ENCODE data around the gene RBX1. TPM values are rescaled to one million over a fixed set of nuclear protein-coding genes. Genes with fewer than 3 reads are reported as not detected.
"Not testable (repeated sequence)": the region's sequence is repeated elsewhere in the genome, so short reads cannot be mapped to it uniquely, and the experiment has no call there.

Gene RBX1
- total and polyA plus RNA-seq, 2 donors, result 86.9 to 87.6 TPM

- DNase-seq (ENCODE audit: low read depth in 6 of 9, low spot score in 9 of 9); H3K27me3 ChIP-seq (ENCODE audit: control insufficient read depth in 2 of 2, insufficient read depth in 1 of 2, low read length in 1 of 2); H3K4me3 ChIP-seq (ENCODE audit: low read length in 2 of 2); H3K36me3 ChIP-seq (ENCODE audit: control insufficient read depth in 2 of 2, insufficient read depth in 2 of 2, low read length in 1 of 2); H3K9me3 ChIP-seq (ENCODE audit: control insufficient read depth in 2 of 2, insufficient read depth in 1 of 2, low read length in 1 of 2); H3K27ac ChIP-seq (ENCODE audit: low read depth in 1 of 2, low read length in 1 of 2); H3K4me1 ChIP-seq (ENCODE audit: control insufficient read depth in 2 of 2, insufficient read depth in 2 of 2, low read length in 2 of 2): not testable (repeated sequence)
- 97% methylated on average over 11 of the region's 11 CpGs for WGBS
These were observed 51.2 kb downstream of the RBX1 start for GRCh38 chr22:41002386-41002785.

GRCh38 chr22:41003066-41003465 lies 51.9 kb downstream of the RBX1 start:
- no peak for DNase-seq (ENCODE audit: low read depth in 6 of 9, low spot score in 9 of 9)
- no peaks in the 10 kb centered on the region for H3K9me3 ChIP-seq (ENCODE audit: control insufficient read depth in 2 of 2, insufficient read depth in 1 of 2, low read length in 1 of 2)
- H3K27me3 ChIP-seq (ENCODE audit: control insufficient read depth in 2 of 2, insufficient read depth in 1 of 2, low read length in 1 of 2), result no peaks in the 10 kb centered on the region
- no peaks in the 10 kb centered on the region for H3K36me3 ChIP-seq (ENCODE audit: control insufficient read depth in 2 of 2, insufficient read depth in 2 of 2, low read length in 1 of 2)
- 85% methylated on average over 10 of the region's 10 CpGs for WGBS
- H3K4me1 ChIP-seq (ENCODE audit: control insufficient read depth in 2 of 2, insufficient read depth in 2 of 2, low read length in 2 of 2), result no peaks in the 10 kb centered on the region
- no peak overlapping the region for H3K27ac ChIP-seq (ENCODE audit: low read depth in 1 of 2, low read length in 1 of 2)
- no peak overlapping the region for H3K4me3 ChIP-seq (ENCODE audit: low read length in 2 of 2)

DNA sequence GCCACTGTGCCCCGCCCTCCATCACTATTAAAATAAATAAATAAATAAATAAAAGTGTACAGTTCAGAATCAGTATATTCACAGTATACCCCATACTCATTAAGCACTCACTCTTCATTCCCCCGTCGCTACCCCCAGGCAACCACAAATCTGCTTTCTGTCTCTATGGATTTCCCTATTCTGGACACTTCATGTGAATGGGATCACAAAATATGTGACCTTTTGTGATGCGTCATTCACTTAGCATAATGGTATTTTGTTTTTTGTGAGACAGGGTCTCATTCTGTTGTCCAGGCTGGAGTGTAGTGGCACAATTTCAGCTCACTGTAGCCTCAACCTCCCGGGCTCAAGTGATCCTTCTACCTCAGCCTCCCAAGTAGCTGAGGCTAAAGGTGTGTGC lies 52.8 kb downstream of the RBX1 start:
- Histone ChIP-seq H3K27me3 (ENCODE audit: control insufficient read depth in 2 of 2, insufficient read depth in 1 of 2, low read length in 1 of 2) (no peaks in the 10 kb centered on the region), H3K4me3 (ENCODE audit: low read length in 2 of 2) (no peak overlapping the region), H3K9me3 (ENCODE audit: control insufficient read depth in 2 of 2, insufficient read depth in 1 of 2, low read length in 1 of 2) (no peaks in the 10 kb centered on the region), H3K36me3 (ENCODE audit: control insufficient read depth in 2 of 2, insufficient read depth in 2 of 2, low read length in 1 of 2) (no peaks in the 10 kb centered on the region), H3K27ac (ENCODE audit: low read depth in 1 of 2, low read length in 1 of 2) (no peak overlapping the region), H3K4me1 (ENCODE audit: control insufficient read depth in 2 of 2, insufficient read depth in 2 of 2, low read length in 2 of 2) (no peaks in the 10 kb centered on the region)
- WGBS, result 97% methylated on average over 5 of the region's 5 CpGs
- DNase-seq (ENCODE audit: low read depth in 6 of 9, low spot score in 9 of 9), result no peak

- no peak overlapping the region for H3K4me3 ChIP-seq (ENCODE audit: low read length in 2 of 2)
- no peaks in the 10 kb centered on the region for H3K4me1 ChIP-seq (ENCODE audit: control insufficient read depth in 2 of 2, insufficient read depth in 2 of 2, low read length in 2 of 2)
- H3K9me3 ChIP-seq (ENCODE audit: control insufficient read depth in 2 of 2, insufficient read depth in 1 of 2, low read length in 1 of 2), result no peaks in the 10 kb centered on the region
- no peaks in the 10 kb centered on the region for H3K36me3 ChIP-seq (ENCODE audit: control insufficient read depth in 2 of 2, insufficient read depth in 2 of 2, low read length in 1 of 2)
- WGBS, result 71% methylated on average over 5 of the region's 5 CpGs
- H3K27ac ChIP-seq (ENCODE audit: low read depth in 1 of 2, low read length in 1 of 2), result no peak overlapping the region
- no peak for DNase-seq (ENCODE audit: low read depth in 6 of 9, low spot score in 9 of 9)
- H3K27me3 ChIP-seq (ENCODE audit: control insufficient read depth in 2 of 2, insufficient read depth in 1 of 2, low read length in 1 of 2), result no peaks in the 10 kb centered on the region
These were observed 58.2 kb downstream of the RBX1 start for GRCh38 chr22:41009222-41009948.

GRCh38 chr22:41015003-41015402 lies 63.8 kb downstream of the RBX1 start:
- Histone ChIP-seq H3K27me3 (ENCODE audit: control insufficient read depth in 2 of 2, insufficient read depth in 1 of 2, low read length in 1 of 2) (no peaks in the 10 kb centered on the region), H3K9me3 (ENCODE audit: control insufficient read depth in 2 of 2, insufficient read depth in 1 of 2, low read length in 1 of 2) (no peaks in the 10 kb centered on the region), H3K27ac (ENCODE audit: low read depth in 1 of 2, low read length in 1 of 2) (no peak overlapping the region), H3K36me3 (ENCODE audit: control insufficient read depth in 2 of 2, insufficient read depth in 2 of 2, low read length in 1 of 2) (no peaks in the 10 kb centered on the region), H3K4me3 (ENCODE audit: low read length in 2 of 2) (no peak overlapping the region), H3K4me1 (ENCODE audit: control insufficient read depth in 2 of 2, insufficient read depth in 2 of 2, low read length in 2 of 2) (no peaks in the 10 kb centered on the region)
- 26% methylated on average over 4 of the region's 4 CpGs for WGBS
- DNase-seq (ENCODE audit: low read depth in 6 of 9, low spot score in 9 of 9), result no peak

DNA sequence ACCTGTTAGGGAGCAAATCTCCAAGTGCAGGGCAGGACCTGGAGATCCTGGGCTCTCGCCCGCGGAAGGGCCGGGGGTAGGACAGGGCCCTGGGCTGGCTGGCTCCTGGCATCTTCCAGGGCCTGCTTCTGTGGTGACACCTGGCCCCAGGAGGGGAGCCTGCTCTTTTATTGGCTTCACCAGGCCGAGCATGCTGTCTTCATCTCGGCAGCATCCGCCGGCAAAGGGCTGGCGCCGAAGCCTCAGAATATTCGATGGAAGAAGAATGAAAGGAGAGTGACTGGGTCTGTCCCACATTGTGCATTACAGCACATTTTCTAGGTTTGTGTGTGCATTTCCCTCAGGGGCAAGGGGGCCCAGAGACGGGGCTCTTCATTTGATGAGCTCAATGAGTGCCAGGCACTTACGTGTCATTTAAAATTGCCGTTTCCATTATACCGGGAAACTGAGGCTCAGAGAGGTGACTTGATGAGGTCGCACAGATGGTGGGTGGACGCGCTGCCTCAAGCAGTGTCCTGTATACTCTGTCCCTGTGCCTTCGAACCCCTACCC lies 70.0 kb downstream of the RBX1 start:
- WGBS, result 46% methylated on average over 19 of the region's 19 CpGs
- peak overlapping the region; percentile 61 to 84 for H3K4me3 ChIP-seq (ENCODE audit: low read length in 2 of 2)
- no peaks in the 10 kb centered on the region for H3K9me3 ChIP-seq (ENCODE audit: control insufficient read depth in 2 of 2, insufficient read depth in 1 of 2, low read length in 1 of 2)
- peak overlapping the region; percentile 50 to 92 for H3K27ac ChIP-seq (ENCODE audit: low read depth in 1 of 2, low read length in 1 of 2)
- peak in 3 of 9 donors; percentile 6 to 22 (median 10) for DNase-seq (ENCODE audit: low read depth in 6 of 9, low spot score in 9 of 9)
- no peaks in the 10 kb centered on the region for H3K36me3 ChIP-seq (ENCODE audit: control insufficient read depth in 2 of 2, insufficient read depth in 2 of 2, low read length in 1 of 2)
- H3K27me3 ChIP-seq (ENCODE audit: control insufficient read depth in 2 of 2, insufficient read depth in 1 of 2, low read length in 1 of 2), result peaks cover 0 to 21% of the 10 kb centered on the region in 2 donors
- H3K4me1 ChIP-seq (ENCODE audit: control insufficient read depth in 2 of 2, insufficient read depth in 2 of 2, low read length in 2 of 2), result peaks cover 9 to 15% of the 10 kb centered on the region in 2 donors

DNA sequence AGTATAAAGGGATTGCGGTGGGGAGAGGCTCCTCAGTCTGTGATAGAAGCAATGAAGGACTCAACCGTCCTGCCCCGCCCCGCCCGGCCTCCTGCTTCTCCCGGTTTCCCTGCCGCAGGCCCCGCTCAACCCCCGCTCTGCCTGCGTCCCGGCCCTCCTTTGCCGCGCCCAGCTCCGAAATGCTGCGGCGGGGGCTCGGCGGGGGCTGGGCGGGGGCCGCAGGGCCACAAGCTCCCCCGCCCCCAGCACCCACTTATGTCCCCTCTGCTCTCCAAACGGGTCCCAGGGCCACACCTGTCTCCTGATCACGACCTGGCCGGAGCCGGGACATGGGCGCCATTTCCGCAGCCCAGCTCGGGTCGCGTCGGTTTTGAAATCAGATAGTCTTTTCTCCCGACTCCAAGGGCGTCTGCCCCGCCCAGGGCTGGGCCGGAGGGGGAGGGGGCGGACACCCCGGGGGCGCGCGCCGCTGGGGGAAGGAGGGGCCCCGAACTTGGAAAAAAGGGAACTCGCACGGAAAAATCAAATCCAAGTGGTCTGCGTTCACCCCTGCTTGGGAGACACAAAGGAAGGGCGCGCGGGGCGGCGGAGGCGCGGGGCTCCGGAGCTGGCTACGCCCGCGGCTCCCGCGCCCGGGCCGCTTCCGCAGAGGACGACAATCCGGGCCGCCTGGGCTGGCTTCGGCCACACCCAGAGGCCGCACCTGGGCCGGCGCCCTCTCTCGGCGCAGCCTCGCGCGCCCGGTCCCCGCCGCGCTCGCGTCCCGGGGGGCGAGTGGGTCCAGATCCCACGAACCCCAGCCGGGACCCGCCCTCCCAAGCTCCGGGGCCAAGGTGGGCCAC lies 70.7 kb downstream of the RBX1 start:
- Histone ChIP-seq H3K36me3 (ENCODE audit: control insufficient read depth in 2 of 2, insufficient read depth in 2 of 2, low read length in 1 of 2) (no peaks in the 10 kb centered on the region), H3K27me3 (ENCODE audit: control insufficient read depth in 2 of 2, insufficient read depth in 1 of 2, low read length in 1 of 2) (peaks cover 0 to 21% of the 10 kb centered on the region in 2 donors), H3K27ac (ENCODE audit: low read depth in 1 of 2, low read length in 1 of 2) (peak overlapping the region; percentile 72 to 92), H3K4me1 (ENCODE audit: control insufficient read depth in 2 of 2, insufficient read depth in 2 of 2, low read length in 2 of 2) (peaks cover 9 to 15% of the 10 kb centered on the region in 2 donors), H3K9me3 (ENCODE audit: control insufficient read depth in 2 of 2, insufficient read depth in 1 of 2, low read length in 1 of 2) (no peaks in the 10 kb centered on the region), H3K4me3 (ENCODE audit: low read length in 2 of 2) (peak overlapping the region; percentile 61 to 84)
- peak in 7 of 9 donors; percentile 7 to 66 (median 34) for DNase-seq (ENCODE audit: low read depth in 6 of 9, low spot score in 9 of 9)
- 2% methylated on average over 85 of the region's 85 CpGs for WGBS

- Histone ChIP-seq H3K9me3 (ENCODE audit: control insufficient read depth in 2 of 2, insufficient read depth in 1 of 2, low read length in 1 of 2) (no peaks in the 10 kb centered on the region), H3K27me3 (ENCODE audit: control insufficient read depth in 2 of 2, insufficient read depth in 1 of 2, low read length in 1 of 2) (peaks cover 0 to 21% of the 10 kb centered on the region in 2 donors), H3K27ac (ENCODE audit: low read depth in 1 of 2, low read length in 1 of 2) (peak overlapping the region; percentile 72 to 92), H3K36me3 (ENCODE audit: control insufficient read depth in 2 of 2, insufficient read depth in 2 of 2, low read length in 1 of 2) (no peaks in the 10 kb centered on the region), H3K4me1 (ENCODE audit: control insufficient read depth in 2 of 2, insufficient read depth in 2 of 2, low read length in 2 of 2) (peaks cover 9 to 15% of the 10 kb centered on the region in 2 donors), H3K4me3 (ENCODE audit: low read length in 2 of 2) (peak overlapping the region; percentile 61 to 84)
- 5% methylated on average over 46 of the region's 46 CpGs for WGBS
- peak; percentile 56 to 90 (median 78) for DNase-seq (ENCODE audit: low read depth in 6 of 9, low spot score in 9 of 9)
These were observed 71.5 kb downstream of the RBX1 start for GRCh38 chr22:41022470-41023298.

All from thymus (tissue), 11 donors.